ENCODE results near the gene LRP8.
A peak's percentile ranks its signal among the peaks of the same experiment; 100 is the strongest.

The LRP8 gene

GRCh38 chr1:53367503-53368313, 39.8 kb upstream of the LRP8 start:
- Histone ChIP-seq H3K4me1 (no peaks in the 10 kb centered on the region), H3K9me3 (no peaks in the 10 kb centered on the region), H3K4me3 (no peak overlapping the region), H3K27me3 (ENCODE audit: low read depth) (no peaks in the 10 kb centered on the region), H3K36me3 (replicated peaks) (no peaks in the 10 kb centered on the region)
- in situ Hi-C loops (cut with MboI; ENCODE audit: low sequenced_read_pairs), result no loop called here
- DNase-seq (ENCODE audit: low spot score in 2 of 2), result peak in 1 of 2 experiments; percentile 2

- in situ Hi-C loops (cut with MboI; ENCODE audit: low sequenced_read_pairs), result no loop called here
- H3K4me1 ChIP-seq, result no peaks in the 10 kb centered on the region
- no peak overlapping the region for H3K4me3 ChIP-seq
- DNase-seq (ENCODE audit: low spot score in 2 of 2), result peak in 1 of 2 experiments; percentile 3
- H3K9me3 ChIP-seq, result no peaks in the 10 kb centered on the region
- no peaks in the 10 kb centered on the region for H3K27me3 ChIP-seq (ENCODE audit: low read depth)
- H3K36me3 ChIP-seq (replicated peaks), result no peaks in the 10 kb centered on the region
Observed at GRCh38 chr1:53366901-53367502, 39.1 kb upstream of the LRP8 start.

- Histone ChIP-seq H3K9me3 (no peaks in the 10 kb centered on the region), H3K4me3 (no peak overlapping the region), H3K4me1 (no peaks in the 10 kb centered on the region), H3K36me3 (replicated peaks) (no peaks in the 10 kb centered on the region), H3K27me3 (ENCODE audit: low read depth) (no peaks in the 10 kb centered on the region)
- peak in 1 of 2 experiments; percentile 0 for DNase-seq (ENCODE audit: low spot score in 2 of 2)
- in situ Hi-C loops (cut with MboI; ENCODE audit: low sequenced_read_pairs), result no loop called here
Observed at GRCh38 chr1:53365437-53366063, 37.7 kb upstream of the LRP8 start.

GRCh38 chr1:53362851-53363642, 35.2 kb upstream of the LRP8 start:
- DNase-seq (ENCODE audit: low spot score in 2 of 2), result peak in 1 of 2 experiments; percentile 10
- Histone ChIP-seq H3K27me3 (ENCODE audit: low read depth) (0 out of 2 replicates have a peak, but pooled peaks cover 4% of the 10 kb centered on the region), H3K36me3 (replicated peaks) (no peaks in the 10 kb centered on the region), H3K9me3 (no peaks in the 10 kb centered on the region), H3K4me3 (no peak overlapping the region), H3K4me1 (no peaks in the 10 kb centered on the region)
- in situ Hi-C loops (cut with MboI; ENCODE audit: low sequenced_read_pairs), result no loop called here

- in situ Hi-C loops (cut with MboI; ENCODE audit: low sequenced_read_pairs), result no loop called here
- Histone ChIP-seq H3K4me3 (no peak overlapping the region), H3K9me3 (no peaks in the 10 kb centered on the region), H3K4me1 (no peaks in the 10 kb centered on the region), H3K36me3 (replicated peaks) (no peaks in the 10 kb centered on the region), H3K27me3 (ENCODE audit: low read depth) (0 out of 2 replicates have a peak, but pooled peaks cover 4% of the 10 kb centered on the region)
- peak in 1 of 2 experiments; percentile 10 for DNase-seq (ENCODE audit: low spot score in 2 of 2)
Observed at GRCh38 chr1:53362270-53362669, 34.4 kb upstream of the LRP8 start.

- in situ Hi-C loops (cut with MboI; ENCODE audit: low sequenced_read_pairs), result no loop called here
- DNase-seq (ENCODE audit: low spot score in 2 of 2), result peak in 1 of 2 experiments; percentile 3
- Histone ChIP-seq H3K4me1 (no peaks in the 10 kb centered on the region), H3K9me3 (peaks cover 3% of the 10 kb centered on the region; the same call in 1 of the 2 replicates), H3K4me3 (no peak overlapping the region), H3K36me3 (replicated peaks) (no peaks in the 10 kb centered on the region), H3K27me3 (ENCODE audit: low read depth) (peaks cover 5% of the 10 kb centered on the region; the same call in 1 of the 2 replicates)
Observed at GRCh38 chr1:53361541-53361961, 33.7 kb upstream of the LRP8 start.

GRCh38 chr1:53359934-53360276, 32.0 kb upstream of the LRP8 start:
- peaks cover 3% of the 10 kb centered on the region; the same call in 1 of the 2 replicates for H3K9me3 ChIP-seq
- no peaks in the 10 kb centered on the region for H3K36me3 ChIP-seq (replicated peaks)
- H3K4me3 ChIP-seq, result no peak overlapping the region
- peaks cover 8% of the 10 kb centered on the region; the same call in 1 of the 2 replicates for H3K27me3 ChIP-seq (ENCODE audit: low read depth)
- no peaks in the 10 kb centered on the region for H3K4me1 ChIP-seq
- in situ Hi-C loops (cut with MboI; ENCODE audit: low sequenced_read_pairs), result no loop called here
- DNase-seq (ENCODE audit: low spot score in 2 of 2), result no peak

GRCh38 chr1:53359225-53359933, 31.5 kb upstream of the LRP8 start:
- Histone ChIP-seq H3K4me1 (no peaks in the 10 kb centered on the region), H3K36me3 (replicated peaks) (no peaks in the 10 kb centered on the region), H3K27me3 (ENCODE audit: low read depth) (peaks cover 8% of the 10 kb centered on the region; the same call in 1 of the 2 replicates), H3K9me3 (peaks cover 3% of the 10 kb centered on the region; the same call in 1 of the 2 replicates), H3K4me3 (no peak overlapping the region)
- in situ Hi-C loops (cut with MboI; ENCODE audit: low sequenced_read_pairs), result no loop called here
- peak in 1 of 2 experiments; percentile 1 for DNase-seq (ENCODE audit: low spot score in 2 of 2)

- peaks cover 3% of the 10 kb centered on the region; the same call in 1 of the 2 replicates for H3K9me3 ChIP-seq
- peaks cover 8% of the 10 kb centered on the region; the same call in 1 of the 2 replicates for H3K27me3 ChIP-seq (ENCODE audit: low read depth)
- in situ Hi-C loops (cut with MboI; ENCODE audit: low sequenced_read_pairs), result no loop called here
- DNase-seq (ENCODE audit: low spot score in 2 of 2), result no peak
- H3K36me3 ChIP-seq (replicated peaks), result no peaks in the 10 kb centered on the region
- H3K4me1 ChIP-seq, result no peaks in the 10 kb centered on the region
- no peak overlapping the region for H3K4me3 ChIP-seq
Observed at GRCh38 chr1:53356637-53357036, 28.8 kb upstream of the LRP8 start.

GRCh38 chr1:53354119-53354518, 26.2 kb upstream of the LRP8 start:
- DNase-seq (ENCODE audit: low spot score in 2 of 2), result no peak
- no peaks in the 10 kb centered on the region for H3K4me1 ChIP-seq
- no peak overlapping the region for H3K4me3 ChIP-seq
- peaks cover 8% of the 10 kb centered on the region; the same call in 1 of the 2 replicates for H3K27me3 ChIP-seq (ENCODE audit: low read depth)
- H3K9me3 ChIP-seq, result peaks cover 3% of the 10 kb centered on the region; the same call in 1 of the 2 replicates
- in situ Hi-C loops (cut with MboI; ENCODE audit: low sequenced_read_pairs), result no loop called here
- no peaks in the 10 kb centered on the region for H3K36me3 ChIP-seq (replicated peaks)

GRCh38 chr1:53352561-53352960, 24.7 kb upstream of the LRP8 start:
- Histone ChIP-seq H3K36me3 (replicated peaks) (no peaks in the 10 kb centered on the region), H3K4me3 (no peak overlapping the region), H3K27me3 (ENCODE audit: low read depth) (peaks cover 4% of the 10 kb centered on the region; the same call in 1 of the 2 replicates), H3K9me3 (peaks cover 3% of the 10 kb centered on the region; the same call in 1 of the 2 replicates), H3K4me1 (no peaks in the 10 kb centered on the region)
- DNase-seq (ENCODE audit: low spot score in 2 of 2), result no peak
- in situ Hi-C loops (cut with MboI; ENCODE audit: low sequenced_read_pairs), result no loop called here

- H3K4me1 ChIP-seq, result no peaks in the 10 kb centered on the region
- no peak overlapping the region for H3K4me3 ChIP-seq
- H3K9me3 ChIP-seq, result no peaks in the 10 kb centered on the region
- no peaks in the 10 kb centered on the region for H3K36me3 ChIP-seq (replicated peaks)
- peak in 1 of 2 experiments; percentile 4 for DNase-seq (ENCODE audit: low spot score in 2 of 2)
- H3K27me3 ChIP-seq (ENCODE audit: low read depth), result no peaks in the 10 kb centered on the region
- in situ Hi-C loops (cut with MboI; ENCODE audit: low sequenced_read_pairs), result no loop called here
Observed at GRCh38 chr1:53350853-53351767, 23.2 kb upstream of the LRP8 start.

All from HAP-1 (cell line).